HCT116 (cell line): ENCODE data around the gene RFPL2. TPM values are rescaled to one million over a fixed set of nuclear protein-coding genes. Genes with fewer than 3 reads are reported as not detected.

Experiments
- ATAC-seq: fragments of 200-7000 bp; cut with Tn5 transposase; 2 replicates; pipeline ENCODE4 v1.9.1; 2020; ENCODE audit warnings: mild to moderate bottlenecking, moderate library complexity
- BruUV-seq: library from RNA; stranded (reverse); fragments of 400-500 nt; replicated peaks from 2 replicates; lab custom pipeline; 2021; lab: Mats Ljungman, UMichigan
- CTCF ChIA-PET: fragments of 300-600 bp; sonication (Branson Sonifier 250); formaldehyde crosslinking; loops from one replicate; lab custom pipeline; 2021; ENCODE audit warnings: antibody characterized with exemption; lab: Charles Lee
- POLR2A ChIA-PET: fragments of 300-600, 350-600 bp; sonication (Branson Sonifier 250); formaldehyde crosslinking; loops from one replicate; lab custom pipeline; 2021; ENCODE audit warnings: antibody characterized with exemption; lab: Charles Lee
- RAD21 ChIA-PET, 2 experiments: fragments of 300-600 bp; sonication (Branson Sonifier 250); formaldehyde crosslinking; loops; one replicate each; lab custom pipeline; 2023; ENCODE audit warnings: low total read pairs in 2 of 2; ENCODE audit not compliant: uncharacterized antibody in 2 of 2, unreplicated experiment in 2 of 2, low non-redundant PET in 1 of 2; lab: Charles Lee
- DNase-seq: peaks from one replicate; pipeline ENCODE4 v3.0.0-alpha.2; 2010; ENCODE audit warnings: low read depth, low spot score
- H2AFZ ChIP-seq: fragments of 200-600 bp; shearing (Covaris generic), sonication (generic); 2 replicates; pipeline ENCODE4 v1.6.1; 2017; ENCODE audit warnings: low read depth, mixed run types, mixed read lengths, antibody characterized with exemption, low read length; ENCODE audit not compliant: poor library complexity, severe bottlenecking
- H3K27ac ChIP-seq: 2 replicates; pipeline ENCODE4 v1.5.1; 2012; ENCODE audit warnings: low read depth, low read length
- H3K27me3 ChIP-seq: fragments of 200-600 bp; sonication (generic); 2 replicates; pipeline ENCODE4 v1.6.1; 2016; ENCODE audit warnings: mixed run types, low read length, mixed read lengths; ENCODE audit not compliant: insufficient read depth
- H3K36me3 ChIP-seq, 2 experiments: fragments of 200-500 bp in 1 of 2; fragments of 200-600 bp in 1 of 2; sonication (Bioruptor generic) in 1 of 2; sonication (generic) in 1 of 2; 2 replicates each; pipeline versions ENCODE4 v1.5.1 to v1.6.1; 2014 to 2016; ENCODE audit warnings: low read length in 2 of 2, inconsistent platforms in 1 of 2, mixed read lengths in 1 of 2, mixed run types in 1 of 2; ENCODE audit not compliant: insufficient read depth in 2 of 2, control insufficient read depth in 1 of 2
- H3K4me1 ChIP-seq, 2 experiments: fragments of 200-600 bp in 1 of 2; sonication (generic) in 1 of 2; 2 replicates each; pipeline versions ENCODE4 v1.5.1 to v1.6.1; 2012 to 2017; ENCODE audit warnings: low read length in 2 of 2, inconsistent platforms in 1 of 2, mild to moderate bottlenecking in 1 of 2, mixed read lengths in 1 of 2, mixed run types in 1 of 2, moderate library complexity in 1 of 2; ENCODE audit not compliant: insufficient read depth in 2 of 2, control insufficient read depth in 1 of 2
- H3K4me2 ChIP-seq: fragments of 200-600 bp; sonication (generic); 2 replicates; pipeline ENCODE4 v1.6.1; 2017; ENCODE audit warnings: mixed run types, low read length, mixed read lengths
- H3K4me3 ChIP-seq, 2 experiments: fragments of 200-600 bp in 1 of 2; sonication (generic) in 1 of 2; replicated peaks in 1 of 2; 2 replicates each; pipeline ENCODE4 v1.5.1; 2011 to 2016; ENCODE audit warnings: low read length in 2 of 2, control low read depth in 1 of 2, low read depth in 1 of 2, mild to moderate bottlenecking in 1 of 2, mixed read lengths in 1 of 2, mixed run types in 1 of 2
- H3K79me2 ChIP-seq: fragments of 200-600 bp; sonication (generic); 2 replicates; pipeline ENCODE4 v1.6.1; 2017; ENCODE audit warnings: mild to moderate bottlenecking, mixed run types, low read length, moderate library complexity, mixed read lengths; ENCODE audit not compliant: insufficient read depth
- H3K9ac ChIP-seq: fragments of 200-600 bp; sonication (generic); 2 replicates; pipeline ENCODE4 v1.6.1; 2016; ENCODE audit warnings: low read length, mixed read lengths
- H3K9me2 ChIP-seq: fragments of 200-600 bp; sonication (generic), shearing (Covaris generic); 2 replicates; pipeline ENCODE4 v1.6.1; 2017; ENCODE audit warnings: mixed run types, mild to moderate bottlenecking, moderate library complexity; ENCODE audit not compliant: insufficient read depth
- H3K9me3 ChIP-seq, 2 experiments: fragments of 200-500 bp in 1 of 2; fragments of 200-600 bp in 1 of 2; sonication (Bioruptor generic) in 1 of 2; sonication (generic) in 1 of 2; 2 replicates each; pipeline ENCODE4 v1.6.1; 2014 to 2017; ENCODE audit warnings: low read length in 2 of 2, mixed read lengths in 2 of 2, inconsistent platforms in 1 of 2, low read depth in 1 of 2, mild to moderate bottlenecking in 1 of 2, mixed run types in 1 of 2, moderate library complexity in 1 of 2; ENCODE audit not compliant: control insufficient read depth in 1 of 2, insufficient read depth in 1 of 2
- H4K20me1 ChIP-seq: fragments of 200-600 bp; sonication (generic), shearing (Covaris generic); 2 replicates; pipeline ENCODE4 v1.6.1; 2017; ENCODE audit warnings: mixed run types, mild to moderate bottlenecking, moderate library complexity; ENCODE audit not compliant: insufficient read depth
- FOSL1 ChIP-seq: IDR thresholded peaks from 2 replicates; pipeline ENCODE4 v1.6.1; 2012; ENCODE audit warnings: low read depth
- SIN3A ChIP-seq: IDR thresholded peaks from 2 replicates; pipeline ENCODE4 v1.6.1; 2012; ENCODE audit warnings: low read depth
- SP1 ChIP-seq: IDR thresholded peaks from 2 replicates; pipeline ENCODE4 v1.6.1; 2012; ENCODE audit warnings: low read depth
- TCF7L2 ChIP-seq: IDR thresholded peaks from 2 replicates; pipeline ENCODE4 v1.7.0; 2011; ENCODE audit warnings: borderline replicate concordance, inconsistent platforms; ENCODE audit not compliant: insufficient read depth, insufficient read length; ENCODE audit errors: extremely low read depth
- intact Hi-C: fragments of 100-400 bp; cut with micrococcal nuclease; formaldehyde crosslinking; loops from 2 replicates; pipeline ENCODE4 v1.10.0; 2022
- total RNA-seq: library from RNA; stranded (reverse); gene quantifications from one replicate; pipeline ENCODE4 v1.2.1, GENCODE V29; 2021; ENCODE audit not compliant: unreplicated experiment
- TF ChIP-seq, protein P1 (sequence below): IDR thresholded peaks from 2 replicates; pipeline ENCODE4 v1.6.1; 2012; ENCODE audit warnings: low read depth
- TF ChIP-seq, protein P2 (sequence below), 3 experiments: fragments of 200-600 bp in 1 of 3; sonication (generic) in 1 of 3; IDR thresholded peaks in 2 of 3; conservative IDR thresholded peaks in 1 of 3; 2 replicates each; pipeline ENCODE4 v1.5.1; 2012 to 2017; ENCODE audit warnings: low read depth in 2 of 3, low read length in 2 of 3, antibody characterized with exemption in 1 of 3, borderline replicate concordance in 1 of 3, control low read depth in 1 of 3, mild to moderate bottlenecking in 1 of 3, mixed read lengths in 1 of 3, mixed run types in 1 of 3, moderate library complexity in 1 of 3; ENCODE audit not compliant: insufficient read depth in 1 of 3

RFPL2 gene
- total RNA-seq, 1 experiment from 2014 or later = 0.61 TPM

DNA sequence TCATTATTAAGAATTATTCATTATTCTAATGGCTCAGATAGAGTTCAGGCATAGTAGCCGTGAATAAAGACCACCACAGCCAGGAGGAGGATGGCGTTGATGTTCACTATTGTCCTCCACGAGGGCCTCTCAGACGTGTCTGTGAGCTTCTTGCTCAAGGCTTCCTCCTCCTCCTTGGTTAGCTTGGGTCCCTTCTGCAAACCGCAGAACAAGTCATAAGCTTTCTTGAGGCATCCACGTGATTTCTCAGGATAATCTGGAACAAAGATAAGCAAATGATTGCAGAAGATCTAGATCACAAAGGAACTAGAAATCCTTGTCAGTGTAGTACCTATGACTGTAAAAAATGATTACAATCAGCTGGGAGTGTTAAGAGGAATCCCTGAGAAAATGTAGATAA lies 13.6 kb upstream of the RFPL2 start (continued):
- TF ChIP-seq, protein P1, sequence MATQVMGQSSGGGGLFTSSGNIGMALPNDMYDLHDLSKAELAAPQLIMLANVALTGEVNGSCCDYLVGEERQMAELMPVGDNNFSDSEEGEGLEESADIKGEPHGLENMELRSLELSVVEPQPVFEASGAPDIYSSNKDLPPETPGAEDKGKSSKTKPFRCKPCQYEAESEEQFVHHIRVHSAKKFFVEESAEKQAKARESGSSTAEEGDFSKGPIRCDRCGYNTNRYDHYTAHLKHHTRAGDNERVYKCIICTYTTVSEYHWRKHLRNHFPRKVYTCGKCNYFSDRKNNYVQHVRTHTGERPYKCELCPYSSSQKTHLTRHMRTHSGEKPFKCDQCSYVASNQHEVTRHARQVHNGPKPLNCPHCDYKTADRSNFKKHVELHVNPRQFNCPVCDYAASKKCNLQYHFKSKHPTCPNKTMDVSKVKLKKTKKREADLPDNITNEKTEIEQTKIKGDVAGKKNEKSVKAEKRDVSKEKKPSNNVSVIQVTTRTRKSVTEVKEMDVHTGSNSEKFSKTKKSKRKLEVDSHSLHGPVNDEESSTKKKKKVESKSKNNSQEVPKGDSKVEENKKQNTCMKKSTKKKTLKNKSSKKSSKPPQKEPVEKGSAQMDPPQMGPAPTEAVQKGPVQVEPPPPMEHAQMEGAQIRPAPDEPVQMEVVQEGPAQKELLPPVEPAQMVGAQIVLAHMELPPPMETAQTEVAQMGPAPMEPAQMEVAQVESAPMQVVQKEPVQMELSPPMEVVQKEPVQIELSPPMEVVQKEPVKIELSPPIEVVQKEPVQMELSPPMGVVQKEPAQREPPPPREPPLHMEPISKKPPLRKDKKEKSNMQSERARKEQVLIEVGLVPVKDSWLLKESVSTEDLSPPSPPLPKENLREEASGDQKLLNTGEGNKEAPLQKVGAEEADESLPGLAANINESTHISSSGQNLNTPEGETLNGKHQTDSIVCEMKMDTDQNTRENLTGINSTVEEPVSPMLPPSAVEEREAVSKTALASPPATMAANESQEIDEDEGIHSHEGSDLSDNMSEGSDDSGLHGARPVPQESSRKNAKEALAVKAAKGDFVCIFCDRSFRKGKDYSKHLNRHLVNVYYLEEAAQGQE = no peak

DNA sequence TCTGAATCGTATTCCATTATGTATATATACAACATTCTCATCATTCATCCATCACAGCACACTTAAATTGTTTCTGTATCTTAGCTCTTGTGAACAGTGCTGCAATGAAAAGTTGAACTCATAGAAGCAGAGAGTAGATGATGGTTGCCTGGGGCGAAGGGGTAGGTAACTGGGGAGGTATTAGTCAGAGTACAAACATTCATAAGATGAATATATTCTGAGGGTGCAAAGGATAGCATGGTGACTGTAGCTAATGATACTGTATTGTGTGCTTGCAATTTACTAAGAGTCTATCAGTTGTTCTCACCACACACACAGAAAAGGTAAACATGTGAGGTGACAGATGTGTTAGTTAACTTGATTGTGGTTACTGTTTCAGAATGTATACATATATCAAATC lies 12.6 kb upstream of the RFPL2 start:
- ChIA-PET CTCF (interaction anchor here (1.3 kb wide), 1 partner anchor 10 kb away, joined by 4 read pairs; no protein-coding TSS in a partner anchor), RAD21 (no interaction called here), POLR2A (no interaction called here)
- intact Hi-C loops = no loop called here
- TF ChIP-seq FOSL1 (no peak), SP1 (no peak), TCF7L2 (no peak), SIN3A (no peak)
- TF ChIP-seq, protein P2, sequence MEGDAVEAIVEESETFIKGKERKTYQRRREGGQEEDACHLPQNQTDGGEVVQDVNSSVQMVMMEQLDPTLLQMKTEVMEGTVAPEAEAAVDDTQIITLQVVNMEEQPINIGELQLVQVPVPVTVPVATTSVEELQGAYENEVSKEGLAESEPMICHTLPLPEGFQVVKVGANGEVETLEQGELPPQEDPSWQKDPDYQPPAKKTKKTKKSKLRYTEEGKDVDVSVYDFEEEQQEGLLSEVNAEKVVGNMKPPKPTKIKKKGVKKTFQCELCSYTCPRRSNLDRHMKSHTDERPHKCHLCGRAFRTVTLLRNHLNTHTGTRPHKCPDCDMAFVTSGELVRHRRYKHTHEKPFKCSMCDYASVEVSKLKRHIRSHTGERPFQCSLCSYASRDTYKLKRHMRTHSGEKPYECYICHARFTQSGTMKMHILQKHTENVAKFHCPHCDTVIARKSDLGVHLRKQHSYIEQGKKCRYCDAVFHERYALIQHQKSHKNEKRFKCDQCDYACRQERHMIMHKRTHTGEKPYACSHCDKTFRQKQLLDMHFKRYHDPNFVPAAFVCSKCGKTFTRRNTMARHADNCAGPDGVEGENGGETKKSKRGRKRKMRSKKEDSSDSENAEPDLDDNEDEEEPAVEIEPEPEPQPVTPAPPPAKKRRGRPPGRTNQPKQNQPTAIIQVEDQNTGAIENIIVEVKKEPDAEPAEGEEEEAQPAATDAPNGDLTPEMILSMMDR (IDR thresholded peaks at IDR 0.05 in 2 of 3, conservative IDR thresholded peaks at IDR 0.05 in 1 of 3; ENCODE audit: borderline replicate concordance in 1 of 3, insufficient read depth in 1 of 3, low read depth in 2 of 3, low read length in 2 of 3) = no peak
- Histone ChIP-seq H3K79me2 (no peaks in the 10 kb centered on the region), H3K9me2 (no peaks in the 10 kb centered on the region), H3K4me2 (no peak overlapping the region), H3K4me3 (no peak overlapping the region), H3K36me3 (no peaks in the 10 kb centered on the region), H3K9me3 (no peaks in the 10 kb centered on the region), H3K27me3 (no peaks in the 10 kb centered on the region), H3K4me1 (no peaks in the 10 kb centered on the region), H3K9ac (no peak overlapping the region), H3K27ac (no peak overlapping the region), H2AFZ (no peak overlapping the region), H4K20me1 (no peaks in the 10 kb centered on the region)
- ATAC-seq = no peak
- no peak for DNase-seq
- BruUV-seq = no TSS peak
